ENCODE results near the gene KIF15. TPM values are rescaled to one million over a fixed set of nuclear protein-coding genes. Genes with fewer than 3 reads are reported as not detected.

The KIF15 gene
- total RNA-seq, 4 donors from 2014 or later, result 0.98 to 2.5 (median 1.5) TPM; not detected in 1

DNA sequence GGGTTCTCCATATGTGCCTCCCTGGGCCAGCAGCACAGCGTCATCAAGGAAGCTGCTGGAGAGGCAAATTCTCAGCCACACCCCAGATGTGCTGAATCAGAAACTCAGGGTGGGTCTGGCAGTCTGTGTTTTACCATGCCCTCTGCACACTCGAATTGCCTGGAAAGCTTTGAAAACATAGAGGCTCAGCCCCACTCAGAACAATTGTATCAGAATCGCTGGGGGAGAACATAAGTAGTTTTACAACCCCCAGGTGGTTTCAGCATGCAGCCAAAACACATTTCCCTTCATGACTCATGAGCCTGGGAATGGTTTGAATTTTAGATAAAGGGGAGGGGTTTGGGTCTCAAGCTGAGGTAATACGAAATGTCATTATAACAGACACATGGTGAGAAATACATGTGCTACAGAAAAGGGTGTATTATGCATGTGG lies 122.4 kb downstream of the KIF15 start:
- TF ChIP-seq, protein P1, sequence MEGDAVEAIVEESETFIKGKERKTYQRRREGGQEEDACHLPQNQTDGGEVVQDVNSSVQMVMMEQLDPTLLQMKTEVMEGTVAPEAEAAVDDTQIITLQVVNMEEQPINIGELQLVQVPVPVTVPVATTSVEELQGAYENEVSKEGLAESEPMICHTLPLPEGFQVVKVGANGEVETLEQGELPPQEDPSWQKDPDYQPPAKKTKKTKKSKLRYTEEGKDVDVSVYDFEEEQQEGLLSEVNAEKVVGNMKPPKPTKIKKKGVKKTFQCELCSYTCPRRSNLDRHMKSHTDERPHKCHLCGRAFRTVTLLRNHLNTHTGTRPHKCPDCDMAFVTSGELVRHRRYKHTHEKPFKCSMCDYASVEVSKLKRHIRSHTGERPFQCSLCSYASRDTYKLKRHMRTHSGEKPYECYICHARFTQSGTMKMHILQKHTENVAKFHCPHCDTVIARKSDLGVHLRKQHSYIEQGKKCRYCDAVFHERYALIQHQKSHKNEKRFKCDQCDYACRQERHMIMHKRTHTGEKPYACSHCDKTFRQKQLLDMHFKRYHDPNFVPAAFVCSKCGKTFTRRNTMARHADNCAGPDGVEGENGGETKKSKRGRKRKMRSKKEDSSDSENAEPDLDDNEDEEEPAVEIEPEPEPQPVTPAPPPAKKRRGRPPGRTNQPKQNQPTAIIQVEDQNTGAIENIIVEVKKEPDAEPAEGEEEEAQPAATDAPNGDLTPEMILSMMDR (IDR thresholded peaks at IDR 0.05; ENCODE audit: low read depth), result no peak

GRCh38 chr3:44885618-44886017 lies 124.0 kb downstream of the KIF15 start:
- TF ChIP-seq, protein P1 (IDR thresholded peaks at IDR 0.05; ENCODE audit: low read depth), result no peak

- TF ChIP-seq, protein P1 (IDR thresholded peaks at IDR 0.05; ENCODE audit: low read depth), result no peak
These were observed 125.0 kb downstream of the KIF15 start for GRCh38 chr3:44886561-44886960.

GRCh38 chr3:44887101-44887500 lies 125.5 kb downstream of the KIF15 start:
- TF ChIP-seq, protein P1 (IDR thresholded peaks at IDR 0.05; ENCODE audit: low read depth), result no peak

DNA sequence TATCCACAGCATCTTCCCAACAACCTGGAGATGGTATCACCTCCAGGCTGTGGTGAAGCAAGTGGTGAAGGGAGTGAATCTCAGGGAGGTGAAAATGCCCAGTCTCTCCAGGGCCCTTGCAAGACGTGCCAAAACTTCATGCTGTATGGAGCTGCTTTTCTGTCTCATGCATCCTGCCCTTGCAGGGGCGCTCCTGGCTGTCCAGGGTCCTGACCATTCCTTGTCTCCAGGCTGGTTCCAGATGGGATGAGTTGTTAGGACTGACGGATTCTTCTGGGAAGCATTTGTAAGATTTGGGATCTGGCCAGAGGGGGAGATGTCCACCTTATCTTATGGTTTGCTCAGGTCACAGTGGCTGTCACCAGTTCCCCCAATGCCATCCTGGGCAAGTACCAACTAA lies 128.7 kb downstream of the KIF15 start:
- TF ChIP-seq, protein P1 (IDR thresholded peaks at IDR 0.05; ENCODE audit: low read depth), result no peak

DNA sequence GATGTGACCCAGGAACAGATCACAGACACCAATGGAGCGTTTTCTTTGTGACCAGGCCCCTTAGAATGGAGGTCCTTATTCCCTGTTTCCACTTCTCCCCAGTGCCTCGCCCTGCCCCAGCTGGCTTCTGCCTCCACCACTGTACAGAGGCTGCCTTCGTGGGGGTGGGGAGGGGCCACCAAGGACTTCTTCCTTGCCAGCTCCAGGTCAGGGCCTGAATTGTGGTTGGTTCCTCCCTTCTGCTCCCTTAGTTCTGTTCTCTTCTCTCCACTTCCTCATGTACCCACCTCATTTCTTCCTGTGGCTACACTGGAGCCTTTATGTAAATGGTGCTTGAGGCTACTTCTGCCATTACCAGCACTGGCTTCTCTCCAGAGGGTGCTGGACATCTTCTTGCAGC lies 129.3 kb downstream of the KIF15 start:
- TF ChIP-seq, protein P1 (IDR thresholded peaks at IDR 0.05; ENCODE audit: low read depth), result no peak

GRCh38 chr3:44892689-44893088 lies 131.1 kb downstream of the KIF15 start:
- TF ChIP-seq, protein P1 (IDR thresholded peaks at IDR 0.05; ENCODE audit: low read depth), result no peak
